Suppressor macrophage (primary cell): ENCODE measurements around the gene COL9A3.

ENCODE experiments used
- DNase-seq, 4 experiments: peaks; one replicate each; pipeline ENCODE4 v3.0.0-alpha.2; 2020 to 2022

The COL9A3 gene

GRCh38 chr20:62824476-62825332 is 7.9 kb downstream of the COL9A3 start:
- peak in 3 of 4 experiments; percentile 34 to 64 (median 48) for DNase-seq

GRCh38 chr20:62825333-62825985 is 8.6 kb downstream of the COL9A3 start:
- no peak for DNase-seq

- no peak for DNase-seq
These were observed 9.3 kb downstream of the COL9A3 start for GRCh38 chr20:62825986-62826645.

GRCh38 chr20:62826646-62827310 is 9.9 kb downstream of the COL9A3 start:
- DNase-seq, result no peak

- no peak for DNase-seq
These were observed 10.6 kb downstream of the COL9A3 start for GRCh38 chr20:62827311-62828038.

GRCh38 chr20:62828051-62828450 is 11.2 kb downstream of the COL9A3 start:
- no peak for DNase-seq

- DNase-seq, result no peak
These were observed 11.8 kb downstream of the COL9A3 start for GRCh38 chr20:62828511-62829230.

- DNase-seq, result no peak
These were observed 12.7 kb downstream of the COL9A3 start for GRCh38 chr20:62829231-62830230.

- no peak for DNase-seq
These were observed 13.4 kb downstream of the COL9A3 start for GRCh38 chr20:62830251-62830650.

GRCh38 chr20:62830821-62831220 is 14.0 kb downstream of the COL9A3 start:
- no peak for DNase-seq

- DNase-seq, result no peak
These were observed 14.5 kb downstream of the COL9A3 start for GRCh38 chr20:62831361-62831788.

- no peak for DNase-seq
These were observed 15.0 kb downstream of the COL9A3 start for GRCh38 chr20:62831854-62832211.

GRCh38 chr20:62832212-62832922 is 15.5 kb downstream of the COL9A3 start:
- peak; percentile 85 to 92 (median 90) for DNase-seq

- peak in 2 of 4 experiments; percentile 40 to 47 for DNase-seq
These were observed 16.1 kb downstream of the COL9A3 start for GRCh38 chr20:62832951-62833391.

- DNase-seq, result no peak
These were observed 18.3 kb downstream of the COL9A3 start for GRCh38 chr20:62834967-62835730.

GRCh38 chr20:62835931-62836861 is 19.3 kb downstream of the COL9A3 start:
- DNase-seq, result no peak

GRCh38 chr20:62836967-62837490 is 20.2 kb downstream of the COL9A3 start:
- no peak for DNase-seq
